Mucosa of descending colon (tissue), 3 donors: Measurements from ENCODE around the gene LRRC52. TPM values are rescaled to one million over a fixed set of nuclear protein-coding genes. Genes with fewer than 3 reads are reported as not detected.

ENCODE experiments used
- ATAC-seq: fragments of 200-7000 bp; cut with Tn5 transposase; one replicate; pipeline ENCODE4 v1.9.1; 2020; ENCODE audit warnings: mild to moderate bottlenecking, moderate library complexity
- DNase-seq, 3 donors: peaks; one replicate each; pipeline ENCODE4 v3.0.0-alpha.2; 2020
- H3K36me3 ChIP-seq: fragments of 200-600 bp; one replicate; pipeline ENCODE4 v1.8.0; 2021; ENCODE audit warnings: low read depth, mild to moderate bottlenecking
- H3K4me1 ChIP-seq: fragments of 200-600 bp; one replicate; pipeline ENCODE4 v1.8.0; 2021; ENCODE audit warnings: low read depth, mild to moderate bottlenecking
- H3K4me3 ChIP-seq: fragments of 200-600 bp; one replicate; pipeline ENCODE4 v1.8.0; 2021; ENCODE audit warnings: mild to moderate bottlenecking
- H3K9me3 ChIP-seq: fragments of 200-600 bp; one replicate; pipeline ENCODE4 v1.8.0; 2021; ENCODE audit warnings: mild to moderate bottlenecking
- intact Hi-C, 2 donors: fragments of 100-400 bp; cut with DNase I in 1 of 2; cut with micrococcal nuclease in 1 of 2; formaldehyde crosslinking; loops; one replicate each; pipeline versions ENCODE4 v1.11.0 to v1.11.1; 2022; cut with DNase I, micrococcal nuclease
- long read RNA-seq, 2 donors: library from polyadenylated mRNA; unstranded; transcript quantifications; one replicate each; pipeline ENCODE4 v2.0.0, GENCODE V29; 2019 to 2021
- total RNA-seq, 3 donors: library from RNA; stranded (reverse); fragmentation: NEBNext Ultra II Directional in 2 of 3; extraction: Animal tissue kit (Norgen Biotek cat#: 25700) in 2 of 3; gene quantifications; one replicate each; pipeline versions ENCODE4 v1.2.1 to v1.2.4, GENCODE V29; 2021 to 2023
- TF ChIP-seq, protein P1 (sequence below): fragments of 200-600 bp; IDR thresholded peaks from one replicate; pipeline ENCODE4 v1.8.0; 2022; ENCODE audit warnings: antibody characterized with exemption, mild to moderate bottlenecking
- donor health status: DM: no; HTN: no; CAD: no; lungs with moderate emphysema.
- donor health status: DM: no; HTN: no; CAD: no.
- donor health status: DM: no; HTN: yes; CAD: no.

The LRRC52 gene, protein sequence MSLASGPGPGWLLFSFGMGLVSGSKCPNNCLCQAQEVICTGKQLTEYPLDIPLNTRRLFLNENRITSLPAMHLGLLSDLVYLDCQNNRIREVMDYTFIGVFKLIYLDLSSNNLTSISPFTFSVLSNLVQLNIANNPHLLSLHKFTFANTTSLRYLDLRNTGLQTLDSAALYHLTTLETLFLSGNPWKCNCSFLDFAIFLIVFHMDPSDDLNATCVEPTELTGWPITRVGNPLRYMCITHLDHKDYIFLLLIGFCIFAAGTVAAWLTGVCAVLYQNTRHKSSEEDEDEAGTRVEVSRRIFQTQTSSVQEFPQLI
- total RNA-seq = under 1 TPM in 1 of 3 donors, not detected in 2; 0.22 TPM
- long read RNA-seq, donor 1 = 0 reads
- long read RNA-seq, donor 2 = 0 reads

DNA sequence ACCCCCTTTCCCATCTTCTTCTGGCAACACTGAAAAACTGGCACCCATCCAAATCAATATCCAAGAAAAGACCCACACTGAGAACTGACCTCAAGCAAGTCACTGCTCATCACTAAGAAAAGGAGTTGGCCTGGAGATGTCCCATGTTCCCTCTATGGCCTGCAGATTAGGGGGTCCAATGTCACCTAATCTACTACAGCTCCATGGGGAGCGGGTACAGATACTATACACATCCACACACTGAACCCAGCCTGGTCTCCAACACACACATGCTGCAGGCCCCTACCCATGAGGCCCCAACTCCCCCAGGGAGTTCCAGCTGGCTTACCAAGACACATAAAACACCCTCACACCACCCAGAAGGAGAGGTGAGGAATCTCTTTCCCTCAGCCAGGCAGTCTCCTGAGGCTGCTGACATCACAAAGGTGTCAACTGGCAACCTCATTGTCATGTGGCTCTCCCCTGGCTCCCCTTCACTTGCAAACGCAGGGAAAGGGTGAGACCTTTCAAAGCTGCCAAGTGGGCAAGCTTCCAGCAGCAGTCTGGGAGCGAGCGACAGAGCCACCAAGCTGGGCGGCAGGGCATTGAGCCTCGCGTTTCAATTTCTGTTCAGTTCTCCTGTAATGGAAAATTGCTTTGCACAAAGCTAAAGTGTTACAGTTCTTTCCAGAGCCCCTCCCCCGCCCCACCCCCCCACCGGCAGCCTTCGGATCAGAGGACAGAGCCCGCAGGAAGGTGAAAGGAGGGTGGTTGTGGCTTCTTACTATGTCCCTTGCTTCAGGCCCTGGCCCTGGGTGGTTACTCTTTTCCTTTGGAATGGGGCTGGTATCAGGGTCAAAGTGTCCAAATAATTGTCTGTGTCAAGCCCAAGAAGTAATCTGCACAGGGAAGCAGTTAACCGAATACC, at the start of gene LRRC52:
Gene LRRC52 (plus strand): TSS at position 469 of the 907 bp plus-strand sequence. CDS start 297 bp downstream, at position 766.
- intact Hi-C loops = no loop called here
- Histone ChIP-seq H3K4me3 (no peak within 1 kb of the TSS), H3K36me3 (no peaks in the 10 kb centered on the region), H3K4me1 (no peaks in the 10 kb centered on the region), H3K9me3 (no peaks in the 10 kb centered on the region)
- TF ChIP-seq, protein P1, sequence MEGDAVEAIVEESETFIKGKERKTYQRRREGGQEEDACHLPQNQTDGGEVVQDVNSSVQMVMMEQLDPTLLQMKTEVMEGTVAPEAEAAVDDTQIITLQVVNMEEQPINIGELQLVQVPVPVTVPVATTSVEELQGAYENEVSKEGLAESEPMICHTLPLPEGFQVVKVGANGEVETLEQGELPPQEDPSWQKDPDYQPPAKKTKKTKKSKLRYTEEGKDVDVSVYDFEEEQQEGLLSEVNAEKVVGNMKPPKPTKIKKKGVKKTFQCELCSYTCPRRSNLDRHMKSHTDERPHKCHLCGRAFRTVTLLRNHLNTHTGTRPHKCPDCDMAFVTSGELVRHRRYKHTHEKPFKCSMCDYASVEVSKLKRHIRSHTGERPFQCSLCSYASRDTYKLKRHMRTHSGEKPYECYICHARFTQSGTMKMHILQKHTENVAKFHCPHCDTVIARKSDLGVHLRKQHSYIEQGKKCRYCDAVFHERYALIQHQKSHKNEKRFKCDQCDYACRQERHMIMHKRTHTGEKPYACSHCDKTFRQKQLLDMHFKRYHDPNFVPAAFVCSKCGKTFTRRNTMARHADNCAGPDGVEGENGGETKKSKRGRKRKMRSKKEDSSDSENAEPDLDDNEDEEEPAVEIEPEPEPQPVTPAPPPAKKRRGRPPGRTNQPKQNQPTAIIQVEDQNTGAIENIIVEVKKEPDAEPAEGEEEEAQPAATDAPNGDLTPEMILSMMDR = no peak
- no peak for ATAC-seq
- no peak for DNase-seq

DNA sequence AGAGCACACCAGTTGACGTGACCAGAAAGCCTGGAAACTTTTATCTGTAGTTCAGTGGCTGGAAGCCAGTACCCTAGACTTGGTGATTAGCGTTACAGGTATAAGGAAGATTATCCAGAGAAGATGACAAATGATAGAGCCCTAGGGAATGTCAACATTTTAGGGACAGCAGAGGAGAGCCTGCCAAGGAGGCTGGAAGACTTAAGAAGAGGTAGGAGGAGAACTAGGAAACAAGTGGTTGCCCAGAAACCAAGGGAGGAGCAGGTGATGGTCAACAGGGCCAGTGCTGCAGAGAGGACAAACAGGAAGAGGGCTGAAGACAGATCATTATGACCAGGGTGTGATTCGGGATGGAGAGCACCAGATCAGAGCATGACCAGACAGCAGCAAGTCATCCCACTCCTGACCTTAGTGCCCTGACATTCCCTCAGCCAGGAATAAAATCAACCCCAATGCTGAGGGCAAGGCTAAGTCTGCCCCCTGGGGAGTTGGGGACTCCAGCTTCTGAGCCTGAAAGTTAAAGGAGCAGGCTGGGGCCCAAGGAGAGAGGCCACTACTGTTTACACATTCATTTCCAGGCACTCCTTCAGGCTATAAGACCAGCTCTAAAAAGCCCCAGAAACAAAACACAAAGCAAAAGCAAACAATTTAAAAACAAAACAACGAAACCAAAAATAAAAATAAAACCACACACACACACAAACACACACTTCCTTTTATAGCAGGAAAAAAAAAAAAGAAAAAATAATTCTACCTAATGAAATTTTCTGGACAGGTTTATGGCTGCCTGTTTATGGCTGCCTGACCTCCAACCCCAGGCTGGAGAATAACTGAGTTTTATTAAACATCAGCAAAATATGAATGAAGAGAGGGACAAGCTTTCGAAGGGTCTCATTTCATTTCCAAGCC, 48.6 kb upstream of the LRRC52 start:
- no peaks in the 10 kb centered on the region for H3K4me1 ChIP-seq
- H3K36me3 ChIP-seq = no peaks in the 10 kb centered on the region
- TF ChIP-seq, protein P1 = no peak
- intact Hi-C loops = no loop called here
- DNase-seq (no peak), ATAC-seq (no peak)
- H3K9me3 ChIP-seq = no peaks in the 10 kb centered on the region
- no peak overlapping the region for H3K4me3 ChIP-seq

DNA sequence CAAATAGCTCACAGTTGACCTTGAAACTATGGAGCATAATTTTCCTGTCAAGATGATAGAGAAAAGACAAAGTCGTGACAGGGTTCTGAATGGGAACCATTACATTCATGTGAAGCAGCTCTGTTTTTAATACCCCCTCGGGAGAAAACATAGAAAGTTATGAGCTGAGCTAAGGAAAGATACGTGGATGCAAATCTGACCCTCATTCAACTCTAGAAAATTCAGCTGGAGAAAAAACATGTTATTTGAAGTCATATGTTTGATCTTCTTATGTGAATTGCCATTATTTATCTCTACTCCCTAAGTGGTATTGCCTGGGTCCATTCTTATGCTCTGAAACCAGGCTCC, 48.0 kb upstream of the LRRC52 start:
- Histone ChIP-seq H3K9me3 (no peaks in the 10 kb centered on the region), H3K4me3 (no peak overlapping the region)

DNA sequence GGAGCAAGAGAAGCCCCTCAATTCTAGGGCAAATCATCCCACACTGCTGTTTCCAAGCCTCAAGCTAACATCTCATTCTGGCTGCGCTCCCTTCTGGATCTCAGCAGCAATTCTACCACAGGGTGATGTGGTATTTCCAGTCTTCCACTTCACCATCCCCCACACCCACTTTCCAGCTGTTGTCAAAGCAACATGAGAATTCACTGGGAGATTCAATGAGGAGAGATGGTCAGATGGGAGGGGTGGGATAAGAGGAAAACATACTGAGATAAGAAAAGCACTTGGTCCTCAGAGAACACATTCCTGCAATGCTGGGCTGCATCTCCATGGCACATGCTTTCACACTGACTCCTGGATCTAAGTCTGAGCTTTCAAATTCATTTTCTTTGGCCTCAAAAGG, 47.3 kb upstream of the LRRC52 start:
- intact Hi-C loops = no loop called here
- Histone ChIP-seq H3K4me3 (no peak overlapping the region), H3K36me3 (no peaks in the 10 kb centered on the region), H3K9me3 (no peaks in the 10 kb centered on the region), H3K4me1 (no peaks in the 10 kb centered on the region)
- DNase-seq (no peak), ATAC-seq (no peak)
- TF ChIP-seq, protein P1 = no peak

More for the DNA sequence above, 48.0 kb upstream of the LRRC52 start:
- Histone ChIP-seq H3K4me1 (no peaks in the 10 kb centered on the region), H3K36me3 (no peaks in the 10 kb centered on the region)
- TF ChIP-seq, protein P1 = no peak
- intact Hi-C loops = no loop called here
- no peak for ATAC-seq
- DNase-seq = no peak
